SK-N-SH (cell line): ENCODE measurements around the gene PYCR2. TPM values are rescaled to one million over a fixed set of nuclear protein-coding genes. Genes with fewer than 3 reads are reported as not detected.

Source experiments
- CTCF ChIA-PET: fragments of 300-600, 350-600 bp; formaldehyde crosslinking; extraction: SDS; loops from one replicate; lab custom pipeline; 2021; lab: Yijun Ruan, JAX
- POLR2A ChIA-PET: fragments of 350-600 bp; sonication (Branson Sonifier 250); formaldehyde crosslinking; extraction: SDS; loops from one replicate; lab custom pipeline; 2020; ENCODE audit warnings: antibody characterized with exemption, inconsistent platforms; lab: Yijun Ruan, JAX
- DNase-seq: peaks from one replicate; pipeline ENCODE4 v3.0.0; 2012
- H2AFZ ChIP-seq: fragments of 200-600 bp; sonication (generic); 2 replicates; pipeline ENCODE4 v1.8.1; 2016; ENCODE audit warnings: antibody characterized with exemption, mild to moderate bottlenecking, low read depth
- H3F3A ChIP-seq: fragments of 200-600 bp; sonication (generic); replicated peaks from 2 replicates; pipeline ENCODE3; 2016; ENCODE audit warnings: antibody characterized with exemption, mild to moderate bottlenecking; ENCODE audit not compliant: insufficient read depth
- H3K27ac ChIP-seq, 2 experiments: fragments of 200-500 bp in 1 of 2; fragments of 200-600 bp in 1 of 2; sonication (Bioruptor generic) in 1 of 2; sonication (generic), shearing (Covaris generic) in 1 of 2; 2 replicates each; pipeline versions ENCODE4 v1.5.1 to v1.6.1; 2014 to 2016; ENCODE audit warnings: low read depth in 2 of 2, inconsistent platforms in 1 of 2, low read length in 1 of 2, mild to moderate bottlenecking in 1 of 2, mixed read lengths in 1 of 2
- H3K27me3 ChIP-seq: fragments of 200-600 bp; sonication (generic), shearing (Covaris generic); 2 replicates; pipeline ENCODE4 v1.6.1; 2016; ENCODE audit warnings: mixed run types; ENCODE audit not compliant: insufficient read depth
- H3K36me3 ChIP-seq, 2 experiments: fragments of 200-500 bp in 1 of 2; fragments of 200-600 bp in 1 of 2; sonication (Bioruptor generic) in 1 of 2; sonication (generic) in 1 of 2; replicated peaks in 1 of 2; 2 replicates each; pipeline versions ENCODE3 to v1.5.1; 2014 to 2016; ENCODE audit warnings: low read length in 1 of 2, mild to moderate bottlenecking in 1 of 2; ENCODE audit not compliant: insufficient read depth in 2 of 2, control insufficient read depth in 1 of 2
- H3K4me1 ChIP-seq, 2 experiments: fragments of 200-500 bp in 1 of 2; fragments of 200-600 bp in 1 of 2; sonication (Bioruptor generic) in 1 of 2; sonication (generic), shearing (Covaris generic) in 1 of 2; 2 replicates each; pipeline versions ENCODE4 v1.5.1 to v1.6.1; 2014 to 2016; ENCODE audit warnings: low read depth in 1 of 2, low read length in 1 of 2, mixed run types in 1 of 2; ENCODE audit not compliant: insufficient read depth in 2 of 2, control insufficient read depth in 1 of 2
- H3K4me2 ChIP-seq: fragments of 200-600 bp; sonication (generic), shearing (Covaris generic); 2 replicates; pipeline ENCODE4 v1.6.1; 2017; ENCODE audit warnings: mixed run types
- H3K4me3 ChIP-seq, 2 experiments: fragments of 200-500 bp in 1 of 2; fragments of 200-600 bp in 1 of 2; sonication (Bioruptor generic) in 1 of 2; sonication (generic), shearing (Covaris generic) in 1 of 2; 2 replicates each; pipeline versions ENCODE4 v1.5.1 to v1.8.1; 2014 to 2016; ENCODE audit warnings: low read depth in 2 of 2, inconsistent platforms in 1 of 2, low read length in 1 of 2, mild to moderate bottlenecking in 1 of 2, mixed read lengths in 1 of 2, moderate library complexity in 1 of 2
- H3K79me2 ChIP-seq: fragments of 200-600 bp; sonication (generic); 2 replicates; pipeline ENCODE4 v1.8.1; 2017; ENCODE audit warnings: mild to moderate bottlenecking; ENCODE audit not compliant: insufficient read depth
- H3K9ac ChIP-seq: fragments of 200-600 bp; sonication (generic); 2 replicates; pipeline ENCODE4 v1.6.1; 2017; ENCODE audit warnings: mixed run types
- H3K9me2 ChIP-seq: fragments of 200-600 bp; sonication (generic); 2 replicates; pipeline ENCODE4 v1.6.1; 2017; ENCODE audit warnings: mixed run types
- H3K9me3 ChIP-seq: fragments of 200-600 bp; sonication (generic); 2 replicates; pipeline ENCODE4 v1.6.1; 2017; ENCODE audit warnings: mixed run types, mild to moderate bottlenecking, moderate library complexity
- H4K20me1 ChIP-seq: fragments of 200-600 bp; sonication (generic); 2 replicates; pipeline ENCODE4 v1.6.1; 2017; ENCODE audit warnings: mild to moderate bottlenecking, mixed run types; ENCODE audit not compliant: insufficient read depth
- CHD2 ChIP-seq: fragments of 150-350 bp; IDR thresholded peaks from 2 replicates; pipeline ENCODE4 v1.6.1; 2018; ENCODE audit warnings: low read length; ENCODE audit not compliant: partially characterized antibody
- EP300 ChIP-seq, 2 experiments: IDR thresholded peaks; 2 replicates each; pipeline versions ENCODE4 v1.4.0 to v1.6.1; 2012; ENCODE audit warnings: borderline replicate concordance in 1 of 2, low read depth in 1 of 2, low read length in 1 of 2
- FOSL2 ChIP-seq: IDR thresholded peaks from 2 replicates; pipeline ENCODE4 v1.4.0; 2012; ENCODE audit warnings: low read depth, mild to moderate bottlenecking, moderate library complexity, borderline replicate concordance
- FOXJ3 ChIP-seq: sonication (generic); formaldehyde crosslinking; IDR thresholded peaks from 2 replicates; pipeline ENCODE4 v1.5.1; 2020; ENCODE audit warnings: mild to moderate bottlenecking, missing genetic modification reagents
- FOXM1 ChIP-seq: IDR thresholded peaks from 2 replicates; pipeline ENCODE4 v1.4.0; 2012; ENCODE audit warnings: low read depth, mild to moderate bottlenecking
- GATA2 ChIP-seq: sonication (generic); formaldehyde crosslinking; IDR thresholded peaks from 2 replicates; pipeline ENCODE4 v1.5.0; 2020; ENCODE audit warnings: mild to moderate bottlenecking, missing genetic modification reagents
- JUND ChIP-seq: IDR thresholded peaks from 2 replicates; pipeline ENCODE4 v1.4.0; 2012
- MXI1 ChIP-seq: IDR thresholded peaks from 2 replicates; pipeline ENCODE4 v1.6.1; 2012; ENCODE audit warnings: mild to moderate bottlenecking, low read depth, low read length, improper control_type of control experiment
- NRF1 ChIP-seq: IDR thresholded peaks from 2 replicates; pipeline ENCODE4 v1.6.1; 2012; ENCODE audit warnings: low read depth, mild to moderate bottlenecking, low read length
- PBX3 ChIP-seq: IDR thresholded peaks from 2 replicates; pipeline ENCODE4; 2012
- RAD21 ChIP-seq: IDR thresholded peaks from 2 replicates; pipeline ENCODE4 v1.6.1; 2012; ENCODE audit warnings: mild to moderate bottlenecking, low read length
- RCOR1 ChIP-seq: fragments of 150-350 bp; IDR thresholded peaks from 2 replicates; pipeline ENCODE4 v1.6.1; 2017; ENCODE audit warnings: antibody characterized with exemption, low read length
- RFX5 ChIP-seq: IDR thresholded peaks from 2 replicates; pipeline ENCODE4 v1.6.1; 2012; ENCODE audit warnings: mild to moderate bottlenecking, improper control_type of control experiment, low read length
- RXRA ChIP-seq: IDR thresholded peaks from 2 replicates; pipeline ENCODE4 v1.4.0; 2012; ENCODE audit warnings: low read depth, mild to moderate bottlenecking, borderline replicate concordance
- SIN3A ChIP-seq: IDR thresholded peaks from 2 replicates; pipeline ENCODE4 v1.6.1; 2012; ENCODE audit warnings: low read depth, mild to moderate bottlenecking, low read length, moderate library complexity, borderline replicate concordance
- TEAD4 ChIP-seq: IDR thresholded peaks from 2 replicates; pipeline ENCODE4 v1.4.0; 2012; ENCODE audit warnings: mild to moderate bottlenecking, borderline replicate concordance; ENCODE audit not compliant: insufficient read depth
- USF1 ChIP-seq: IDR thresholded peaks from 2 replicates; pipeline ENCODE4 v1.4.0; 2012; ENCODE audit warnings: low read depth, borderline replicate concordance
- ZBTB33 ChIP-seq: IDR thresholded peaks from 2 replicates; pipeline ENCODE4 v1.4.0; 2012; ENCODE audit warnings: low read depth, borderline replicate concordance
- WGBS: methylation state at CpG from one replicate; pipeline ENCODE4 v1.1.6; 2017; ENCODE audit warnings: low lambda C conversion rate; 5-methylcytosine and 5-hydroxymethylcytosine counted together
- polyA plus RNA-seq, 3 experiments: library from polyadenylated mRNA; depleted of rRNA; stranded (reverse); fragments of >200 nt; gene quantifications; 2 replicates each; pipeline ENCODE4 v1.2.3, GENCODE V29; 2012
- TF ChIP-seq, protein P1 (sequence below): IDR thresholded peaks from 2 replicates; pipeline ENCODE4 v1.4.0; 2012; ENCODE audit warnings: low read depth

PYCR2 gene
- polyA plus RNA-seq, 1 of the 3 experiments (the other 2 are of a cell fraction): 95.3 TPM

DNA sequence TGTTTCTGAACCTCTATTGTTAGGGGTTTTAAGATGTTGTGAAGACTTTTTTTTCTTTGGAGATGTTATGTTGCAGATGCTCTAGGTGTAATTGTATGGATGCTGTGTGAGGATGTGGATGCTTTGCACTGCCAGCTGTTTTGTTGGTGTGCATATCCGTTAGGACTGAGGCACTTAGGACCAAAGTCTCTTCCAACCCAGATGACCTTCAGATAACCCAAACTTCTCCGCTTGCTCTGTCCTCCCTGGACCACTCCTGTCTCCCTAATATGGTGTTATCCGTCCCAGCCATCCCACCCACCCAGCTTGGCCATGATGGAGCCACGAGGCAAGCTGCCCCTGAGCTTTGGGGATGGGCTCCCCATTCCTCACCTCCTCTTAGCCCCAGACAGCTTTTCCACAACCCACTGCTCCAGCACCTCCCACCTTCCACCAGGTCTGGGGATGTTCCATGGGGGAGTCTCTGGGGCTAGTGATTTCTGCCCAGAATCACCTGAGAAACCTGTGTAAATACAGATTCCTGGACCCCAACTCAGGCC is 22.1 kb upstream of the PYCR2 start:
- no peak overlapping the region for H3K9ac ChIP-seq
- POLR2A ChIA-PET: no interaction called here
- WGBS: 71% methylated on average over 4 of the region's 4 CpGs
- no peaks in the 10 kb centered on the region for H3K9me3 ChIP-seq
- H2AFZ ChIP-seq: no peak overlapping the region
- H3K9me2 ChIP-seq: no peaks in the 10 kb centered on the region
- no peak overlapping the region for H3K27ac ChIP-seq
- no peaks in the 10 kb centered on the region for H3K36me3 ChIP-seq
- no peaks in the 10 kb centered on the region; the same call in 1 of the 2 replicates for H3K27me3 ChIP-seq
- no peak overlapping the region for H3K4me2 ChIP-seq
- CTCF ChIA-PET: interaction anchor here (1.1 to 2.1 kb wide), 5 partner anchors 42 to 472 kb away, joined by 3 to 6 read pairs (median 3); no protein-coding TSS in a partner anchor
- no peak overlapping the region for H3K4me3 ChIP-seq
- TF ChIP-seq NRF1: no peak
- no peak for TF ChIP-seq USF1
- TF ChIP-seq TEAD4: no peak
- no peak for TF ChIP-seq FOXJ3 (CRISPR knock-in tag)
- no peak for TF ChIP-seq PBX3
- TF ChIP-seq, protein P1, sequence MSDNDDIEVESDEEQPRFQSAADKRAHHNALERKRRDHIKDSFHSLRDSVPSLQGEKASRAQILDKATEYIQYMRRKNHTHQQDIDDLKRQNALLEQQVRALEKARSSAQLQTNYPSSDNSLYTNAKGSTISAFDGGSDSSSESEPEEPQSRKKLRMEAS: no peak
- TF ChIP-seq FOXM1: no peak
- TF ChIP-seq RXRA: no peak
- no peak for TF ChIP-seq RCOR1
- no peak for TF ChIP-seq ZBTB33
- TF ChIP-seq RFX5: no peak
- TF ChIP-seq MXI1: no peak
- no peak for TF ChIP-seq RAD21
- TF ChIP-seq CHD2: no peak
- no peak for TF ChIP-seq SIN3A
- no peak for TF ChIP-seq FOSL2
- TF ChIP-seq GATA2 (CRISPR knock-in tag): no peak
- TF ChIP-seq JUND: no peak
- no peak for TF ChIP-seq EP300 (IDR thresholded peaks at IDR 0.05; ENCODE audit: borderline replicate concordance in 1 of 2, low read depth in 1 of 2, low read length in 1 of 2)
- no peaks in the 10 kb centered on the region for H3F3A ChIP-seq
- no peaks in the 10 kb centered on the region for H3K79me2 ChIP-seq
- H3K4me1 ChIP-seq: peaks cover 0 to 8% of the 10 kb centered on the region in 2 experiments; a peak in 1 of 4 replicates
- H4K20me1 ChIP-seq: no peaks in the 10 kb centered on the region
- no peak for DNase-seq
